HG02943 (cell line): ENCODE data around the gene GARIN5A.

Experiments
- ATAC-seq: cut with Tn5 transposase; IDR thresholded peaks from one replicate; pipeline ENCODE4 v1.9.1; 2021; ENCODE audit warnings: mild to moderate bottlenecking, low read depth, moderate library complexity; ENCODE audit not compliant: unreplicated experiment

GARIN5A gene

GRCh38 chr19:50418176-50419021 lies 58.2 kb downstream of the GARIN5A start, which contains the start of gene SPIB:
SPIB (plus strand) TSS chr19:50418938; CDS start chr19:50418963, 25 bp downstream.
- ATAC-seq = no peak

GRCh38 chr19:50417111-50418081 lies 59.3 kb downstream of the GARIN5A start:
- ATAC-seq = no peak
